Posterior vena cava (tissue), 2 donors: ENCODE measurements around the gene BMPER. TPM values are rescaled to one million over a fixed set of nuclear protein-coding genes. Genes with fewer than 3 reads are reported as not detected.

ENCODE experiments used
- DNase-seq: peaks from one replicate; pipeline ENCODE4 v3.0.0-alpha.2; 2020; ENCODE audit warnings: low spot score
- intact Hi-C, 2 donors: fragments of 100-400 bp; cut with DNase I; formaldehyde crosslinking; loops; one replicate each; pipeline versions ENCODE4 v1.14.1 to v1.14.2; 2022 to 2023
- total RNA-seq, 2 donors: library from RNA; stranded (reverse); fragmentation: NEBNext Ultra II Directional; extraction: Animal tissue kit (Norgen Biotek cat#: 25700); gene quantifications; one replicate each; pipeline ENCODE4 v1.2.1, GENCODE V29; 2021
- donor health status: DM: yes; HTN: yes; CAD: no.
- donor health status: DM: yes; HTN: yes; CAD: no.

Gene BMPER
- total RNA-seq, 2 donors from 2014 or later, result 5.6 to 7.1 TPM

DNA sequence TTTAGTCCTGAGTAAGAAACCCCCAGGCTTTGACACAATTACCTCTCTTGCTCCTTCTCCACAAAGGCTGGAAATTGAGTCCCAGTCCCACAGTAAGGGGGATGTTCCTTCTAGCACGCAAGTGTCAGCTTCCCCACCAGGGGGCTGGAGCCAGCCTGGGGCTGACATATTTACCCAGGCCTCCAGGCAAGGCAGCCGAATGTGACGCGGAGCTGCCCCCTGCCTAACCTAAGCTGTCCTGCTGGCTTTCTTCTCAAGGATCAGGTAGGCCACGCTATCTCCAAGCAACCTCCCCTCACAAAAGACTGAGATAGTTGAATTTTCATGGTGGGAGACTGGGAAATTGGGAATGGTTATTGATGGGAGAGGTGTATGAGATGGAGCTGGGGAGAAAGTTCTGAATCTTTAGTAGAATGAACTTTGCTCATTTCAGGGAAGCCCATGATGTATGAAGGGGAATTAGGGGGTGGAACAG lies 19.2 kb upstream of the BMPER start:
- DNase-seq, result no peak
- intact Hi-C loops, result no loop called here

DNA sequence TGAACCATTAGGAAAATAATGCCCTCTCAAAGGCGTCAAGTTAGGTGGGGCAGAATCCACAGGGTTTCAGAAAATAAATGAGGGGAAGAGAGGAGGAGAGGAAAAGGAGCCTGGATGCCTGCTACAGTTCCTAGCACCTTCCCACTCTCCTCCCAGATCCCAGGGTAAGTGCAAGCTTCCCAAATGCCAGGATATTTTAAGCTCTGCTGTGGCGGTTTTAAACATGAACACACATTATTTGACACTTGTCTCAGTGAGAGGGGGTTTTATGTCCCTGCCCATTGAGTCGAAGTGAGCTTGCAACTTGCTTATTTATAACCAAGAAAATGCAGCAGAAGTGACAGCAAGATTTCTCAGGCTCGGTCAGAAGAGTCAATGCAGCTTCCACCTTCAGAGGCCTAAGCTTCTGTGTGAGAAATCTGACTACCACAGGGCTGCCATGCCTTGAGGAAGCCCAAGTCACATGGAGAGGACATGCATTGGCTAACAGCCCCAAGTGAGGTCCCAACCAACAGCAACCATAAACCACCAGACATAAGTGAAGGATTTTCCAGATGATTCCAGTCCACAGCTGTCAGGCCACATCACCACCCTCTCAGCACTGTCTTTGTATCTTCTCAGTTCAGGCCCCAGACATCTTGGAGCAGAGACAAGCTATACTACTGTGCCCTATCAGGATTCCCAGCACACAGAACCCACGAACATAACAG lies 17.9 kb upstream of the BMPER start:
- no peak for DNase-seq
- intact Hi-C loops, result no loop called here

DNA sequence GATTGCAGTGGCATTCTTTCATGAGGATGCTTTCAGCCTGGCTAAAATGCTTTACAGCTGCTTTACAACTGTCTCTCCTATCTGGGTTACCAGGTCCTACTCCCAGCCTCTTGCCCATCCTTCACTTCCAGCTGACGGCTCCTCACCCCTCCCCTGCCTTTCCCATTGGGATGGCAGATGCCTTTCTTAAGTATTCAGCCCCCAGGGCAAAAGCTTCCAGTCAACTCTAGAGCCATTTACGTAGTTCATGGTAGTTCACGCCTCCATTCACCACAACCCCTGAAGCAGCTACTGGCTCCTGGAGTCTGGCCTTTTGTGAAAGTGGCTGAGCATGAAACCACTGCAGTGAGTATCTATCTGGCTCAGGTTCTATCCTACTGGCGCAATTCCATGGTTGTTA lies 17.2 kb upstream of the BMPER start:
- no peak for DNase-seq
- intact Hi-C loops, result no loop called here

DNA sequence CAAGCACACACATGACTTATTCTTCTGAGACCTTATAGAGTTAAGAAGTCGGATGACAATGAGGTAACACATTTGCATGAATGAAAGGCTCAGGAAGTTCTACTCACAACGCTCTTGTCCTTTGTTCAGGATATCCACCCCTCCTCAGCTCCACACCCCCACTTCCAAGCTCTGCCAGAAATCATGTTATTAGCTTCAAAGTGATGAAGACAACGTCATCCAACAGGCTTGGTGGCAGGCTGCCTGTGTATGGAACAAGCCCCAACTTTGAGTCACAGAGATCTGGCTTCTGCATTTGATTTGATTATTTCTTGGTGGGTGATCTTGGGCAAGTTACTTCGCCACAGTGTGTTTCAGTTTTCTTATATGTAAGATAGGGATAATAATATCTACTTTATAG lies 12.4 kb upstream of the BMPER start:
- DNase-seq, result peak; percentile 81
- intact Hi-C loops, result loop anchor here in 1 of 2 donors (10.0 kb wide), 1 partner anchor 138 kb away; no protein-coding TSS in a partner anchor

DNA sequence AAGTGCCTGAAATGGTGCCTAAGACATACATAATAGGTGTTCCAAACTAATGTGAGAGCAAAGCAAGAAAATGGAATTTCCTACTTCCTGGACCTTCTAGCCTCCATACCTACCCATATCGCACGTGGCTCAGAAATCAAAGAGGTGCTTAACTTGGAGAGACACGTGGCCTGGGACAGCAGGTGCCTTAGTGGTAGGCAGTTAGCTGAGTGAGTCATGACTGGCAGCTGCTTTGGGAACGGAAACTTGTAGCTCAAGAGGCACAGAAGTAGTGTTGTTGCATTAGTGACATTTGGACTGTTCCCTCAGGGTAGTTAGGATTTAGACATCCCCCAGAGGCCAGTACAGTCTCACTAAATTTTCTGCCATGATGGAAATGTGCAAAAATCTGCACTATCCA lies 12.0 kb upstream of the BMPER start:
- DNase-seq, result no peak
- intact Hi-C loops, result loop anchor here in 1 of 2 donors (10.0 kb wide), 1 partner anchor 139 kb away; no protein-coding TSS in a partner anchor

DNA sequence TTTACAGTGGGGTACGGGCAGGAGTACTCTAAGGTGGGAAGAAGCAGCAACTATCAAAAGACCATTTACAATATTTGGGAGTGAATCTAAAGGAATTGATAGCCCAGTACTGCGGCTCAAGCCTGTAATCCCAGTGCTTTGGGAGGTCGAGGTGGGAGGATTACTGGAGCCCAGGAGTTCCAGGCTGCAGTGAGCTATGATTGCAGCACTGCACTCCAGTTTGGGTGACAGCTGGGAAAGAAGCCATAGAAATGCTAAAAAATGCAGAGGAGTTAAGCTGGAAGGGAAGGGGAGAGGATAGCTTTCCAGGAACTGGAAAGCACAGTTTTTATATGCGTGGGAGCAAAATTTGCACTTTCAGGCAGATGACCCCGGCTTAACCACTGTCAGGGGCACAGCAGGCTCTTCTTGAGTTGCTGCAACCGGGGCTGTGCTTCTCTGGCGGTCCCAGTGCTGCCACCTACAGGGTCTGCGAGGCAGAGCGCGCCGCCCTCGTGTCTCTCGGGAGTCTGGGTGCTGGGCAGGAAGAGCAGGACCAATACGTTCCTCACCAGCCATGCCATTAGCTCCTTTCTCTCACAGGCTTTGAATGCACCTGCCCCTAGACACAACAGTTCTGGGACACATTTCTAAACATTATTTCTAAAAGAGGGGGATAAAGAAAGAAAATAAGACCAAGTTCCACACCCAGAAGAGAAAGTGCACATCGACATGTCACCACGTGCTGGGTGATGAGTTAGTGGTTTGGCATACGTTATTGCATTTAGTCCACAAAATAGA lies 10.1 kb upstream of the BMPER start:
- intact Hi-C loops, result loop anchor here in 1 of 2 donors (10.0 kb wide), 1 partner anchor 140 kb away; no protein-coding TSS in a partner anchor
- DNase-seq, result peak; percentile 96

DNA sequence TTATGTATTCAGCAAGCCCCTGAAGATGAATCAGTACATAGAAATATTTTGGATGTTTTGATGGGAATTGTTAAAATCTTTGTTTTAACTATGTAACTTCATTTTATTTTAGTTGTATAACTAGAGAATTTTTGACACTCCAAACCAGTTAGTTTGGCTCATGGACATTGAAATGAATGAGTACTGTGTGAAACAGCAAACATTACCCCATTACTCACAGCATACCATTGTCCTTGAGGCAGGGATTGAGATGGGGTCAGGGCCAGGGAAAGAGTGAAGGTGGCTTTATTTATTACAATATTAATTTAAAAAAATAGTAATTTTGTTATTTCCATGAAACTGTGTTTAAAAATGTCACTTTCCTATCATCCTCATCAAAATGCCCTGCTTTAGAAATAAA lies 4.8 kb upstream of the BMPER start:
- intact Hi-C loops, result loop anchor here in 1 of 2 donors (10.0 kb wide), 1 partner anchor 146 kb away; no protein-coding TSS in a partner anchor
- no peak for DNase-seq

DNA sequence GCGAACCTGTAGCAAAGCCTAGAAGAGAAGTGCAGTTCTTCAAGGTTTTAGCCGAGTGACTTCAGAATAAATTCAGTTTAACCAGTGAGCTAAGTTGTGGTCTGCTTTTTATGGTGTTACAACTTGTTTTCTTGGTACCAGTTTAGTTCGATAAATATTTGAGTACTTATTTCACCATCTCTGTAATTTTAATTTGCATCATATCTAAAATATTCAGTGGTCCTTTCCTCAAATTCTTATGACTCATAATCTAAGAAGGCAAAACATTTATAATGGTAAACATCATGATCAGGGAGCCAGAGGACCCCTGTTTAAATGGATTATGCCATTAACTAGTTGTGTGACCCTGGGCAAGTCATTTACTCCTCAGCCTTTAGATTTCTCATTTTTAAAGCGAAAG lies 4.1 kb upstream of the BMPER start:
- DNase-seq, result no peak
- intact Hi-C loops, result loop anchor here in 1 of 2 donors (10.0 kb wide), 1 partner anchor 146 kb away; no protein-coding TSS in a partner anchor

DNA sequence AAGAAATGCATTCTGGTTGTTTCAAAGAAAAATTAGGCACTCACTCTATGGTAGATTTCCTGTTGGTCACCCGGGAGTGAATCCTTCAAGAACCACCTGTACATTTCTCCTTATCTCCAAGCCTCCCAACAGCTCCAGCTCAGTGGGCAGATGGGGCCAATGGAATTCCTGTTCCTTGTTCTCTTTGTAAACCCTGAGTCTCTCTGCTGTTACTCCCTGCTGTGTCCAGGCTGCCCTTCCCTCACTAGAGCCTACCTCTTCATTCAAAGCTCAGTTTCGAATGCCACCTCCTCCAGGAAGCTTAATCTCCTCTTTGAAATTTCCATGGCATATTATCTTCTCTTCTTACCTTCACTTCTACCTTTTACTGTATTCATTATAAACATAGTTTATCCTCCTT lies 3.5 kb upstream of the BMPER start:
- intact Hi-C loops, result loop anchor here in 1 of 2 donors (10.0 kb wide), 1 partner anchor 147 kb away; no protein-coding TSS in a partner anchor
- DNase-seq, result no peak

DNA sequence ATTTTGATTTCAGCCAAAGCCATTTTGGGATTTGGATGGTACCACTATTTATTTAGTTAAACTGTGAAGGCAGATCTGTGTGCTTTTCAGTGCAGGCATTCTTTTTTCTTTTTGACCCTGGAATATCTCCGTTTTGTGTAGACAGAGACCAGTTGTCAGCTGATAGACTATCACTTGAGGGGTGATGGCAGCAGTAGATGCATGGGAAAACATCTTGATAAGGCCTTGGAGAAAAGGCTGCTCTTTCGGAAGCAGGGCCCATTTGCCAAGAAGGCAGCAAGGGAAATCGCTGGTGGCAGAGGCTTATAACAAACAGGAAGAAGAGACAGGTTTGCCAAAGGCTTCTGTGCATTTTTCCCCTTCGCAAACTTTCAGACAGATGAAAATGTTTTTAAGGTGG lies 2.6 kb upstream of the BMPER start:
- intact Hi-C loops, result loop anchor here in 1 of 2 donors (10.0 kb wide), 1 partner anchor 148 kb away; no protein-coding TSS in a partner anchor
- no peak for DNase-seq

DNA sequence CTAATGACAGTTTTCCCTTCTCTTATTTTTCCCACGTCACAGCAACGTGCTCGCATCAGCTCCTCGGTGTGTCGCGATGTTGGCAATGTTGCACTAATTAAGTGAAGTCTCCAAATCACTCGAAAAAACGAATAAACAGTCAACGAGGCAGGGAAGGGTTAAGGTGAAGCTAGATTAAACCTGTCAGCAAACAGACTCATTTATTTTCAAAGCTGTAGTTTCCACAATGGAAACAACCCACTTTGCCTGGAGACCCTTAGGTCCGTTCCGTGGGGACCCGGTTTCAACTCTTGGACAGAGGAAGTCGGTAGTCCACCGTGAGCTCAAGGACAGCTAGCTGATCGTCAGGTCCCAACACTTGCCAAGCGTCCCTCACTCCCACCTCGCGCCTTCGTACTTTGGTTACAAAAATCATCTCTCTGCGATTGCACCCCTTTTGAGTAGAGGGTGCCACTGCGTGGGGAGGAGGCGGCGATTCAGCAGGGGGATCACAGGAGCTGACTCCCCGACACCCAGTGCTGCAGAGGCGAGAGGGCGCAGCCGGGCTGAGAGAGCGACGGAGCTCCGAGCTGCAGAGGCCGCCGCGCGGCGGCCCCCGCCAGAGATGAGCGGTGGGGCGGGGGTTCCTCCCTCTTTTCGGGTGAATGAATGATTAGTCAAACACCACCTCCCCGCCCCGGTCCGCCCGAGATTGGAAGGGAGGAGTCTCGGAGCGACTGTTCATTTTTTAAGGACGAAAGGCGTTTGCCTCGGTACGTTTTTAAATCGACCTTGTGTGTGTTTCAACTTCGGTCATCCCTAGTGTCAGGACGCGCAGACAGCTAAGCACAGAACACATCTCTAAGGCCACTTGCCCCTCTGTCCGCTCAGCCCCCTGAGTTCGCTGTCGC lies 1.3 kb upstream of the BMPER start:
- peak; percentile 83 for DNase-seq
- intact Hi-C loops, result loop anchor here in 1 of 2 donors (10.0 kb wide), 1 partner anchor 149 kb away; no protein-coding TSS in a partner anchor

DNA sequence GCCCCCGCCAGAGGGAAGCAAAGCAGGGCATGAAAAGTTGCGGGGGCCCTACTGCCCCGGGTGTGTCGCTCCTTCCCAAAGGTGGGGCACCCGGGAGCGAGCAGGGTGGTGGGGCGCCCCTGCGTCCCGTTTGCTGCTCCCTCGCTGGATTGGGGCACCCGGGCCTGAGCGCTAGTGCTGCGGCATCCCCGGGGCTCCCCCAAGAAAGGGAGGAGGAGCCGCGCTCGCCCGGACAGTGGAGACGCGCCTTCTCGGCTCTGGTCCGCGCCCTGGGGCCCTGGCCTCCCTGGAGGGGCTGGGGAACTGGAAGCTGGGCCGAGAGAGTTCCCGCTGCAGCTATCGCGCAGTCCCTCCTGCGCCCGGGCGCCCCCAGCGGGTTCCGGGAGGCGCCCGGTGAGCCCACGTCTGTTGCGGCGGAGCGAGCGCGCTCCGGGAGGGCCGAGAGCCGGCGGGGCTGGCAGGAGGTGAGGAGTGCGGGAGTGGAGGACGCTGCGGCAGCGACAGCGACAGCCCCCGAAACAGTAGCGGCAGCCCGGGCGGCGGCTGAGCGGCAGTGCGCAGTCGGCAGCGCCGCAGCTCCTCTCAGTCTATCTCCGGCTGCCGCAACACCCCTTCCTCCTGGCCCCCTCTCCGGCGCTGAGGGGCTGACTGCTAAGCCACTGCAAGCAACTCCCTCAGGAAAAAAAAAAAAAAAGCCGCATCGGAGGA lies 504 bp upstream of the BMPER start:
- intact Hi-C loops, result loop anchor here in 1 of 2 donors (10.0 kb wide), 1 partner anchor 150 kb away; no protein-coding TSS in a partner anchor
- peak; percentile 83 for DNase-seq

DNA sequence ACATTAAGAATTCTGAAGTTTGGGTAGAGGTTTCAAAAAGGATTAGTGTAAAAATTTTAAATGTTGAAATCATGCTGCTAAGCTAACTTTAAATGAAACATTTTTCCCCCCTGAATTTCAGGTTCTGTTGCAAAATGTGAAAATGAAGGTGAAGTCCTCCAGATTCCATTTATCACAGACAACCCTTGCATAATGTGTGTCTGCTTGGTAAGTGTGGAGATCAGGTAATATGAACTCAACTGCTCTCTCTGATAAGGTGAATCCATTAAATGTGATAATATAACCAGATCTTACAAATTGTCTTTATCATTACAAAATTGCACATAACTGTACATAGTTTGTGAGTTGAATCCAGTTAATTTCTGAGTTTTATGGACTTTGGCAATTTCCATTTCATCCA lies 1.4 kb downstream of the BMPER start:
- no peak for DNase-seq
- intact Hi-C loops, result loop anchor here in 1 of 2 donors (10.0 kb wide), 1 partner anchor 152 kb away; no protein-coding TSS in a partner anchor

DNA sequence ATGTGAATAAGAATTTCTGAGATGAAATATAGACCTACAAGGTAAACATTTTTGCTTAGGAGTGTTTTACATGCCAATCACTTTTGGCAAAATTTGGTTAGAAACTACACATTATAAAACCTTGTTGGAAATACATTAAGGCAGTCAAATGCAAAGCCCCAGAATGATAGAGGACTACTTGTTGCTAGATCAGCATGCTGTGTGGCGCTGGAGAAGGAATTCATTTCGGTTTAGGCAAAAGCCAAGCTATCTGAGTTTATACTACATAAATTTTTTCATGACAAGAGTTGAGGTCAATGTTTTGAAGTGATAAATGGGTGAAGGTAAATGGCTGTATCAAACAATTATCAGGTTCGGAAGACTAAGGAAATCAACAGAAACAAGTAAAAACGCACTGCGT lies 2.3 kb downstream of the BMPER start:
- intact Hi-C loops, result loop anchor here in 1 of 2 donors (10.0 kb wide), 1 partner anchor 153 kb away; no protein-coding TSS in a partner anchor
- no peak for DNase-seq

DNA sequence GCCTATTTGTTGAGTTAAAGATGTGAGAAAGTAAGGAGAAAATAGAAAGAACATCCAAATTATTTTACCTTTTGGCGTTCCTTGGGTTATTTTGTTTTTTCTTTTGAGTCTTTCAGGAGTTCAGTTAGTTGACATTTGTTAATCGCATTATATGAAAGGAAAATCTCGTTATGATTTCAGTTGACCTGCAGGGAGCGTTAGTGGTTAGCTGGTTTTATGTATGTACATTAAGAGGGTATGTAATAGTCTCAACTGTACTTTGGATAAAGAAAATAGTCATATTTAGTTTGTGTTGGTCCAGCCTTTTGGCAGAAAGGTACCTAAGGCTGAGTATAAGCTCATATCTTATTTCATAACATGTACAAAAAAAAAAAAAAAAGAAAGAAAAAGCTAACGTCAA lies 4.0 kb downstream of the BMPER start:
- intact Hi-C loops, result loop anchor here in 1 of 2 donors (10.0 kb wide), 1 partner anchor 155 kb away; no protein-coding TSS in a partner anchor
- DNase-seq, result no peak

DNA sequence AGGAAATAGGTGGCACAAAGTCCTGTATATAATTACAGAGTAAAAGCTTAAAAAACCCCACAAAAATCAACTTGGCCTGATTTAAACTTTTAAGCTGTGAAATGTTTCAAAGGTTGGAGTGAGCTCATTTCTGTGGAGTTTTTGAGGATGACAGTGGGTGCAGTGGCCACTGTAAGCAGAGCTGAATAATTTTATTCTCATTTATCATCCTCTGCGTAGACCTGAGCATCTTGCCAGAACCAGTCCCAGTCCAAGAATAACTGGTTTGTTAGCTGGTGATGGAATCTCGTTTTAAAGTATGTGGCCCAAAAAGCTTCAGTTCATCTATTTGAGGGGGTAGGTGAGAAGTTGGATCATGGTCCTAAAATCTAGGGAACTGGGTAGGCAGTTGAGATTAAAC lies 4.4 kb downstream of the BMPER start:
- intact Hi-C loops, result loop anchor here in 1 of 2 donors (10.0 kb wide), 1 partner anchor 155 kb away; no protein-coding TSS in a partner anchor
- no peak for DNase-seq

DNA sequence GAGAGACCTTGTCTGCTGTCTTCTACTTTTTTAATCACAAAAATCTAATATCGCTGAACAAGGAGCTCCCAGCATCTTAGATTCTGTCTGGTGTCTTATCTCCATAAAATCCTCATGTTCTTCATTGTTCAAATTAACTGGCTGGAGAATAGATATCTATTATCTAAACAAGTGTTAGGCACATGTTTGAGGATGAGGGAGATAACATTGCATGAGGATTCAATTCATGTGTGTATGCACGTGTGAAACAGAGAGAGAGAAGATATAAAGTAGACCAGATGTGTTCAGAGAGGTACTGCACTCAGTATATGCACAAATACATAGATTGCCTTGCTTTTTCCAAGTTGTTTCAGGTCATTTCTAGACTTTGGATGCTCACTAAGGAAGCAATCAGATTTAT lies 5.4 kb downstream of the BMPER start:
- DNase-seq, result no peak
- intact Hi-C loops, result no loop called here
